Mammary epithelial cell (primary cell): ENCODE measurements around the gene RXFP2.

Source experiments
- CTCF ChIP-seq, 2 donors: IDR thresholded peaks in 1 of 2; conservative IDR thresholded peaks in 1 of 2; 2 replicates each; pipeline ENCODE4 v1.5.1; 2011 to 2012; ENCODE audit warnings: inconsistent platforms in 2 of 2, low read length in 2 of 2, mild to moderate bottlenecking in 2 of 2, control low read depth in 1 of 2, low read depth in 1 of 2; ENCODE audit not compliant: insufficient read depth in 1 of 2; ENCODE audit errors: extremely low read depth in 1 of 2
- EZH2 ChIP-seq: IDR thresholded peaks from 2 replicates; pipeline ENCODE4 v1.6.1; 2012; ENCODE audit warnings: low read length, inconsistent platforms, borderline replicate concordance

DNA sequence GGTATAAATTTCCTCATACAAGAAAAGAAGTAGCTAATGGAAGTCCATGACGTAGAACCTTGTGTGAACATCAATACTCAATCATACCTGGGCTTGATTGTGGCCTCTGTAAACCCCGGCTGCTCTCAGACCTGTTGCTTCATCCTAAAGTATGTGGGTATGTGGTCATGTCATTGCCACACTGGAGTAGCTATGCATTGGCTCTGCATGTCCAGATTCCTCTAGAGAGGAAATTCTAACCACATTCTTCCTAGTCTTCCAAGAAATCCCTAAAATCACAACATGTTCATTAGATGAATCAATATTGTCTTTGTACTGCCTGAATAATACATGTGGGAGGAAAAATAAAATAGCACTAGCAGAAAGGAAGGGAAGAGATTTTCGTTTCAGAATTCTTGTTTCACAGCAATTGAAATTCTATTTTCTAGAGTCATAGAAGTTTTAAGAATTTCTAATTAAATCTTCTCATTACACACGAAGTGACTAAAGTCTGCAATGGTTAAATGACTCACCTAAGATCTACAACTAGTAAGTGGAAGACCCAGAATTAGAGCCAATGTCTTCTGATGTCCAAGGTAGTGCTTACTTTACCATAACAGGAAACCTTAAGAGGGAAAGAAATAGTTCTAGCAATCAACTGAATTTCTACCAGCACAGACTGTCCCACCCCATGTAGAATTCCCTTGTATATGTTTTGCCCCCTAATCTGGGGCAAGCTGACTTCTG, 28.0 kb downstream of the RXFP2 start:
- TF ChIP-seq CTCF (conservative IDR thresholded peaks at IDR 0.05 in 1 of 2, IDR thresholded peaks at IDR 0.05 in 1 of 2; ENCODE audit: extremely low read depth in 1 of 2, insufficient read depth in 1 of 2, low read depth in 1 of 2, low read length in 2 of 2) (no peak), EZH2 (no peak)
